Activated CD4-positive, alpha-beta T cell treated with anti-CD3 and anti-CD28 coated beads, Interleukin-2, amount 50 U/mL, for 48 hours (primary cell): Measurements from ENCODE around the gene CTDNEP1.
A peak's percentile ranks its signal among the peaks of the same experiment; 100 is the strongest.

Experiments used
- DNase-seq, 2 experiments: peaks; one replicate each; pipeline ENCODE4 v3.0.0-alpha.2; 2020

CTDNEP1 gene

GRCh38 chr17:7279448-7279847 is 27.9 kb upstream of the CTDNEP1 start:
- DNase-seq, result no peak

GRCh38 chr17:7266784-7267183 is 15.2 kb upstream of the CTDNEP1 start:
- no peak for DNase-seq

DNA sequence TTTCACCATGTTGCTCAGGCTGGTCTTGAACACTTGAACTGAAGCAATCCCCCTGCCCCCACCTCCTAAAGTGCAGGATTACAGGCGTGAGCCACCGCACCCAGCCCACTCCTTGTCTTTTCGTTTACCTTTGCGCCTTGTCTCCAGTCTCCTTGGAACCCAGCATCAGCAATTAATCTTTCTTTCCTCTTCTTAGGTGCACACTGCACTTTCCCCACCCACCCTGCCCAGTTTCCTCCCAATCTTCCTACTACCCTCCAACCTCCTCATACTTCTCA is 12.2 kb upstream of the CTDNEP1 start:
- no peak for DNase-seq

DNA sequence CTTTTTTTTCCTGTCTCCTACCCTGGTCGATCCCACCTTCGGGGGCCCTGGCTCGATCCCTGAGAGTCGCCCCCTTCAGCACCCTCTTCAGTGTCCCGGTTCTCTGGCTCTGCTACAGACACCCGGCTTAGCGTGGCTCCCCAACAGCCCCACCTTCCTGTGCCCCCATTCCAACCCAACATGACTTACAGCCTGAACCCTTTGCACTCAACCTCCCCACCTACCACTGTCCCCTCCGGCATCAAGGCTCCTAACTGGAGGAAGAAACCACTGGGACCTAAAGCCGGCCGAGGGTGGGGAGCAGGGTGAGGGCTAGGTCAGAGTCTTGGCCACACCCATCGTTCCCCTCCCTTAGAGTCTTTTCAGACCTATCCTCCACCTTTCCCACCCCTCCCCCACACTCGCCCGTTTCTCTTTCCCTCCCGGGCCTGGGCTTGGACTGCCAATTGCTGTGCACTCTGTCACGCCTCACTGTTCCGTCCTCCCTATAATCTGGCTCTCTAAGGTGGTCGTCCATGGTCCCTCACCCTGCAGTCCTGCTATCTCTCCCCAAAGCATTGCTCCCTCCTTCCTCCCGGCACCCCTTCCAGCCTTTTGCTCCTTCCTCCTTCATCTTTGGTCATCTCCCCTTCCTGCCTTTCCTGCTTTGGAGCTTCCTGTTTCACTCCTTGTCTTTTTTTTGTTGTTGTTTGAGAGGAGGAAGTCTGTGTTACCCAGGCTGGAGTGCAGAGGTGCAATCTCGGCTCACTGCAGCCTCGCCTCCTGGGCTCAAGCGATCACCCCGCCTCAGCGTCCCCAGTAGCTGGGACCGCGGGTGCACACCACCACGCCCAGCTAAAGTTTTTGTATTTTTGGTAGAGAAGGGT is 11.6 kb upstream of the CTDNEP1 start:
- DNase-seq, result peak in 1 of 2 experiments; percentile 48

DNA sequence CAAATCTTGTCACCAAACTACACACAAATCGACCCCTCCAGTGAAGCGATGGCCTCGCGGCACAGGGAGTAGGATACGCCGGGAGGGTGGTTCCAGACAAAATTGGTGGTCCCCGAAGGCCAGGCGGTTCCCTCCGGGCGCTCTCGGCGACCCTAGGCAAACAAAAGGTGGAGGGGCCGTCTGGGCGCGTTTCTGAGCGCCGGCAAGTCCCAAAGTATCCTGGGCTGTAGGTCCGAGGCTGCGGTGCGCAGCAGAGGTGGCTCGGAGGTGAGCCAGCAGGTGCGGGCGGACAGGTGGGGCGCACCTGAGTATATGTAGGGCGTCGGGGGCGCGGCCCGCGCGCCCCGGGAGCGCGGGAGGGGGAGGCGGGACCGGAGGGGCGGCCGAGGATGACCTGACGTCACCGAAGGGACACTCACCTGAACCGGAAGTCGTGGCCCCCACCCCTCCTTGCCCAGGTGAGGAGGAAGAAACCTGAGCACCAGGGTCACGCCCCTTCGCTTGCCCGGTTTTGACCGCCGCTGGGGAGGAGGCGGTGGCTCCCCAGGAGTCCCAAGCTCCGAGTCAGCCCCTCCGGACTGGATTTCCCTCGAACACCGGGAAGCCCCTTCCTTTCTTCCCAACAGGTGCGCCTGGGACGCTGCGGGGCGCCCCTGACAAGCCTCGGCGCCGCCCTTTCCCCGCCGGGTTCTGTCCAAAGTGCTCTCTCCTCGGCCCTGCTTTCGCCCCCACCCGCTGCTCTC is 10.8 kb upstream of the CTDNEP1 start, which contains the start of gene CLDN7:
Gene CLDN7 (minus strand): TSS at position 287 of the 743 bp plus-strand sequence. CDS start 435 bp downstream, outside the sequence.
- DNase-seq, result no peak

- DNase-seq, result peak in 1 of 2 experiments; percentile 23
Measured at GRCh38 chr17:7261379-7262191, 10.1 kb upstream of the CTDNEP1 start.

GRCh38 chr17:7260651-7261378 is 9.3 kb upstream of the CTDNEP1 start:
- peak; percentile 49 to 54 for DNase-seq

DNA sequence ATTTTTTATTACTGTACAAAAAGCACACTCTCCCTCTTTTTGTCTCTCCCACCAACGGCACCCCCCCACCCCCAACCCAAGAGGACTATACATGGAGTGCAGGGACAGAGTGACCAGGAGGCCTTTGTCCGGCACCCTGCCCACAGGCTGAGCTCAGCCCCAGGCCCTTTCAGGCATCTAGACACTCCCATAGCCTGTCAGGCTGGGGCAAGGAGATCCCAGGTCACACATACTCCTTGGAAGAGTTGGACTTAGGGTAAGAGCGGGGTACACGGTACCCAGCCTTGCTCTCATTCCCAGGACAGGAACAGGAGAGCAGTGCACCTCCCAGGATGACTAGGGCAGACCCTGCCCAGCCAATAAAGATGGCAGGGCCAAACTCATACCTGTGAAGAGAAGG is 8.6 kb upstream of the CTDNEP1 start:
- DNase-seq, result no peak

GRCh38 chr17:7259555-7259889 is 8.0 kb upstream of the CTDNEP1 start:
- no peak for DNase-seq

GRCh38 chr17:7258731-7259554 is 7.4 kb upstream of the CTDNEP1 start:
- peak in 1 of 2 experiments; percentile 31 for DNase-seq

DNA sequence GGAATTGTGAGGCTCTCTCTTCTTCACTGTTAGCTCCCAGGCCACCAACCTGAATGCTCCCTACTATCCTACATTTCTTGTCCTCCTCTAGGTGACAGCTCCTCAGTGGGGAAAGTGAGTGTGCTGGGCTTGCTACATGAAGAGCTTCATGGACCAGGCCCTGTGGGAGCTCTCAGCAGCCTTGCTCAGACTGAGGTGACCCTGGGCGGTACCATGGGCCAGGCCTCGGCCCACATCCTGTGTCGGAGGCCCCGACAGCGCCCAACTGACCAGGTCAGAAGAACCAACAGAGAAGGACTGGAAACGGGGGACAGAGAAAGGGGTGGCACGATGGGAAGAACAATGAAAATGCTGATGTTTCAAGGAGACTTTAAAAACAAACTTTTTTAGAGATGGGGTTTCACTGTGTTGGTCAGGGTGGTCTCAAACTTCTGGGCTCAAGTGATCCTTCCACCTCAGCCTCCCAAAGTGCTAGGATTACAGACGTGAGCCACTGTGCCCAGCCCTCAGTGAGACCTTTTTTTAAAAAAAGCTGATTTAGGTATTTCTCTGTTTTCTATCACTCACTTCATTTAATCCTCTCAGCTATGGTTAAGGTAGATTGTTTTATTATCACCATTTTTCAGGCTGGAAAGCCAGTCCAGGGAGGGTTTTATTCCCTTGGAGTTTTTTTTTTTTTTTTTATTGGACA is 5.4 kb upstream of the CTDNEP1 start:
- no peak for DNase-seq

DNA sequence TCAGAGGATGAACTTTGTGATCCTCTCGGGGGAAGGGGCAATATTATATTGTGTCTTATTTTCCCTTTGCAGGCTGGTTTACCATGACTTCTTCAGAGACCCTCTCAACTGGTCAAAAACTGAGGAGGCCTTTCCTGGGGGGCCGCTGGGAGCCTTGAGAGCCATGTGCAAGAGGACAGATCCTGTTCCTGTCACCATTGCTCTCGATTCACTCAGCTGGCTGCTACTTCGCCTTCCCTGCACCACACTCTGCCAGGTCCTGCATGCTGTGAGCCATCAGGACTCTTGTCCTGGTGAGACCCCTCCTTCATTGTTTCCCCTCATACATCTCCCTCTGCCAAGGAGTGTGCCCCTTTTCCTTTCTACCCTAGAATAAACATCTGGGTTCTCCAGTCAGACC is 3.0 kb upstream of the CTDNEP1 start:
- no peak for DNase-seq

DNA sequence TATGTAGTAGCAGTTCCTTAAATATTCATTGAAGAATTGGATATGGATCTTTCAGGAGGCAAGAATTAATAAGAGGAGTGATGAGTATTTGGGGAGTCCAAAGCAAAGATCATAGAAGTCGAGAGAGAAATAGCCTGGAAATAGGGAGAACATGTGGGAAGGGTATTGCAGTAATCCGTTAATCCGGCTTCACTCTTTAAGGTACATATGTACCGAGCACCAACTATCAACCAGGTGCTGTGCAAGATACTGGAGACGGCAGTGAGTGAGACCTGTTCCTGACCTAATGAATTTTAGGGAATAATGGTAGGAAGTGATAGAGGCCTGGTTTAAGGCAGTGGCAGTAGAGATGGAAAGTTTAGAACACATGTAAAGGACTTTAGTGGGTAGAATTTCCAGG is 1.5 kb upstream of the CTDNEP1 start:
- DNase-seq, result no peak

DNA sequence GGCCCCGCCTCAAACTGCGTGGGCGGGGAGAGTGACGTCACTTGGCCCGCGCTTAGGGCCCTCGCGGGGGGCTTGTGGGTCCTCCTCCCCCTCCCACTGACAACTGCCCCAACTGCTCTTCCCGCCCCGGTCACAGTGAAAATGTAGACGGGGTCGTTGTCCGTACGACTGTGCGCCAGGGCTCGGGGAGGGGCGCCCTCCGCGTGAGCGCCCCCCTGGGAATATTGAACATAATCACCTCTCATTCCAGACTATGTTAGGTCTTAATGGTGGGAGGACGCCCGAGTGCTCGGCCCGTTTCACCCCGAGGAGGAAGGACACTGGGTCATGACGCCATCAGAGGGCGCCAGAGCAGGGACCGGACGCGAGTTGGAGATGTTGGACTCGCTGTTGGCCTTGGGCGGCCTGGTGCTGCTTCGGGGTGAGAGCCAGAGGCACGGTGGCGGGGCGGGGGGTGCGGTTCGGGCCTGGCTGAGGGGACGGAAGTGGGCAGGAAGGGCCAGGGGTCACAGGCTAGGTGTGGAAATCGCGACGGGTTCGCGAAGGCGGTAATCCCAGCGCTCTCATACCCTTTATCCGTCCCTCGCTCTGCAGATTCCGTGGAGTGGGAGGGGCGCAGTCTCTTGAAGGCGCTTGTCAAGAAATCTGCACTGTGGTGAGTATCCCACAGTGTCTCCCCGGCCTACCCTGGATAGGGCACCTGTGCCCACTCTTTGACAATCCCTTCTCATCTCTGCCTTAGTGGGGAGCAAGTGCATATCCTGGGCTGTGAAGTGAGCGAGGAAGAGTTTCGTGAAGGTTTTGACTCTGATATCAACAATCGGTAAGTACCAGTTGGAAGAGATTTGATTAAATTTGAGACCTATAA is 876 bp upstream of the CTDNEP1 start, which contains the start of gene ELP5:
Gene ELP5 (plus strand): TSS at position 40 of the 868 bp plus-strand sequence. CDS start 336 bp downstream, at position 376.
- peak; percentile 92 to 94 for DNase-seq

DNA sequence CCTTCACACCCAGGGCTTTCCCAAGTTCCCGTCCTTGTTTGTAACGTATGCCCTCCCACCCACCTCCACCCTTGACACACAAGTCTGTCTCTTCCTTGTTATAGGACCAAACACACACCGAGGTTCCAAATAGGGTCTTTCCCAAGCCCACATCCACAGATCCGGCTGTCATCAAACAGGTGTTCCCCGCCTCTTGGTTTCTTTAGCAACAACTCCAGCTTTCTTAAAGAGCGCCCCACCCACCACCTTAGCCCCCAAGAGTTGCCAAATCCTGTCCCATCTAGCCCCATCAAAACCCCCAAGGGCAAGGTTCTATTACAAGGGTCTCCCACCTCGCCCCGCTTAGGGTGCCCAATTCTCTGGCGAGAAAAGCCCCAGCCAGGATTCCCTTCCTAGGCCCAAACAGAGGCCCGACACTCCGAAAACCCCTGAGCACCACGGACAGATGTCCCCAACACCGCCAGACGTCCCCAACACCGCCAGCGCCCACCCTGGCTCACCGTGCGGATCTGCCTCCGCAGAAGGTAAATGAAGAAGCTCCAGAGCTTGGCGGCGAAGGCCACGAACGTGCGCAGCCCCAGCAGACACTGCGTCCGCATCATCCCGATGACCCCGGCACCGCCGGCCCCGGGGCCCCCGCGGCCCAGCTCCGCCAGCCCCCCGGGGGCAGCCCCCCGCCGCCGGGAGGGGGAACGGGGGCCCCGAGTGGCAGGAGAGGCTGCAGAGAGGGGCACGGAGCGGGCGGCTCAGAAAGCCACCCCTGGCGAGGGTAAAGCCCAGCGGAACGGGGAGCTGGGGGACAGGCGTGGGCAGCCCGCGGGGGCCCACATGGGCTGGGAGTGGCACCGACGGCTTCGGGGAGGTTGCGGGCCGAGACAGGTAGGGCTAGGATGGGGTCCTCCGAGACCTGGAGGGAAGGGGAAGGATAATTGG is 573 bp downstream of the CTDNEP1 start:
- DNase-seq, result no peak

DNA sequence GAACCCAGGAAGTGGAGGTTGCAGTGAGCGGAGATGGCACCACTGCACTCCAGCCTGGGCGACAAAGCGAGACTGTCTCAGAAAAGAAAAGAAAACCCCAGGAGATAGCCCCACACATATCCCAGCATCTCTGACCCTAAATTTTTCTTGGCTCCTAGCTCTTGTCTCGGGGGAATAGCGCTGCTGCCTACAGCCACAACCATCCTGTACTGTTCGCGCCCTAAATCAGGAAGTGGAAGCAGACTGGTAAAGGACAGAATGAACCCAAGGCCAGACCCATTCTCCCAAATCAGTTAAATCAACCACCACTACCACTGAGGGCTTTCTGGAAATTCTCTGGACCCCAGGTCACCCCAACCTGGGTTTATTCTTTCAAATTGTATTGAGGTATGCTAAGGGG is 1.7 kb downstream of the CTDNEP1 start:
- DNase-seq, result no peak

DNA sequence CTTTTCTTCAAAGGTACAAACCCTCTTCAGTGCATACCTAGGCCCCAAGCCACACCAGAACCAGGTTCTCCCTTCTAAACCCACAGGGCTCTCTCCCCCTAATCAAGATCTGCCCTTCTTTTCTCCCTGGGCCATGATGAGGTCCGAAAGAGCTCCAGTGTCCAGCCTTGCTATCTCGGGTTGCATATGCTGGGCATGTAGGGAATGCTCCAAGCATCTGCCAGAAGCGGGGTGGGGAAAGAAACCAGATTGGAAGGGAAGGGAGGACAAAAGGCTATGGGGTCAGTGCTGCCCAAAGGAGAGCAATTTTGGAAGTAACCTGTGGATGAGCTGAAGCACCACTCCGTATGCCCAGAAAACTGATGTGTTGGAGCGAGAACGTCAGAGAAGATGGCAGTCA is 2.3 kb downstream of the CTDNEP1 start:
- DNase-seq, result no peak

GRCh38 chr17:7248796-7249195 is 2.7 kb downstream of the CTDNEP1 start:
- no peak for DNase-seq

GRCh38 chr17:7246779-7247178 is 4.8 kb downstream of the CTDNEP1 start:
- no peak for DNase-seq
